Measurements from ENCODE around the gene MUC3A.
"Not testable (repeated sequence)": the region's sequence is repeated elsewhere in the genome, so short reads cannot be mapped to it uniquely, and the experiment has no call there.

GRCh38 chr7:100919335-100919734 lies 30.0 kb upstream of the MUC3A start:
- TF ChIP-seq POLR2A (IDR thresholded peaks at IDR 0.05; ENCODE audit: low read depth); CTCF (IDR thresholded peaks at IDR 0.05); POLR2AphosphoS5 (IDR thresholded peaks at IDR 0.05): not testable (repeated sequence)

Measured in esophagus muscularis mucosa (tissue), 3 donors.